Activated naive CD4-positive, alpha-beta T cell treated with anti-CD3 and anti-CD28 coated beads for 36 hours (primary cell): Measurements from ENCODE around the gene SMARCAL1. TPM values are rescaled to one million over a fixed set of nuclear protein-coding genes. Genes with fewer than 3 reads are reported as not detected.

Source experiments
- CTCF ChIA-PET: fragments of 350-600 bp; sonication (Branson Sonifier 250); formaldehyde crosslinking; loops from one replicate; lab custom pipeline; 2021; ENCODE audit warnings: antibody characterized with exemption; lab: Charles Lee
- DNase-seq: peaks from one replicate; pipeline ENCODE4 v3.0.0-alpha.2; 2020
- H3K27ac Mint-ChIP-seq: one replicate; pipeline ENCODE4 v1.8.0; 2021; ENCODE audit warnings: mild to moderate bottlenecking, mixed read lengths
- H3K27me3 Mint-ChIP-seq: one replicate; pipeline ENCODE4 v1.8.0; 2021; ENCODE audit warnings: low read depth, mixed read lengths
- H3K36me3 Mint-ChIP-seq: one replicate; pipeline ENCODE4 v1.8.0; 2021; ENCODE audit warnings: low read depth, mixed read lengths
- H3K4me1 Mint-ChIP-seq: one replicate; pipeline ENCODE4 v1.8.0; 2021; ENCODE audit warnings: low read depth, mixed read lengths
- H3K4me3 Mint-ChIP-seq: one replicate; pipeline ENCODE4 v1.8.0; 2021; ENCODE audit warnings: mild to moderate bottlenecking, moderate library complexity, mixed read lengths
- H3K9me3 Mint-ChIP-seq: one replicate; pipeline ENCODE4 v1.8.0; 2021; ENCODE audit warnings: mixed read lengths
- intact Hi-C: fragments of 100-400 bp; cut with micrococcal nuclease; formaldehyde crosslinking; loops from one replicate; pipeline ENCODE4 v1.15.1; 2023
- total RNA-seq, 2 experiments: library from RNA; stranded (reverse); gene quantifications; one replicate each; pipeline ENCODE4 v1.2.3, GENCODE V29; 2021

Gene SMARCAL1
- 10 to 100 TPM; 17.0 to 18.2 TPM for total RNA-seq

- Mint-ChIP-seq H3K9me3 (no peaks in the 10 kb centered on the region), H3K27ac (peak within 1 kb of the TSS; percentile 90), H3K27me3 (no peaks in the 10 kb centered on the region), H3K4me1 (peaks cover 6% of the 10 kb centered on the region), H3K4me3 (peak within 1 kb of the TSS; percentile 92), H3K36me3 (peaks cover 10% of the 10 kb centered on the region)
- peak; percentile 100 for DNase-seq
- CTCF ChIA-PET: interaction anchor here (1.0 to 1.2 kb wide), 2 partner anchors 303 to 348 kb away, joined by 3 to 7 read pairs; partner anchors contain the start of gene XRCC5
- intact Hi-C loops: loop anchor here (1.0 to 10.0 kb wide), 13 partner anchors 24 to 1608 kb away; partner anchors contain the start of genes ATIC, BARD1, RPL37A and XRCC5
Measured at GRCh38 chr2:216412022-216412999, at the start of gene SMARCAL1. Gene SMARCAL1 (plus strand): TSS chr2:216412484. CDS start chr2:216414705, 2,221 bp downstream.

GRCh38 chr2:216362730-216363129 lies 49.6 kb upstream of the SMARCAL1 start:
- Mint-ChIP-seq H3K4me1 (no peaks in the 10 kb centered on the region), H3K27ac (no peak overlapping the region), H3K27me3 (no peaks in the 10 kb centered on the region), H3K4me3 (no peak overlapping the region), H3K9me3 (no peaks in the 10 kb centered on the region), H3K36me3 (no peaks in the 10 kb centered on the region)
- no peak for DNase-seq
- intact Hi-C loops: no loop called here
- CTCF ChIA-PET: no interaction called here

- Mint-ChIP-seq H3K4me3 (no peak overlapping the region), H3K4me1 (no peaks in the 10 kb centered on the region), H3K9me3 (no peaks in the 10 kb centered on the region), H3K36me3 (no peaks in the 10 kb centered on the region), H3K27me3 (no peaks in the 10 kb centered on the region), H3K27ac (no peak overlapping the region)
- DNase-seq: no peak
- intact Hi-C loops: no loop called here
- CTCF ChIA-PET: no interaction called here
Measured at GRCh38 chr2:216363221-216363620, 49.1 kb upstream of the SMARCAL1 start.

GRCh38 chr2:216365518-216365917 lies 46.8 kb upstream of the SMARCAL1 start:
- H3K27ac Mint-ChIP-seq: no peak overlapping the region

GRCh38 chr2:216366777-216367471 lies 45.4 kb upstream of the SMARCAL1 start:
- CTCF ChIA-PET: interaction anchor here (1.1 kb wide), 1 partner anchor 9 kb away, joined by 4 read pairs; no protein-coding TSS in a partner anchor
- no peak for DNase-seq
- Mint-ChIP-seq H3K27me3 (peaks cover 19% of the 10 kb centered on the region), H3K9me3 (no peaks in the 10 kb centered on the region), H3K36me3 (no peaks in the 10 kb centered on the region), H3K4me1 (peaks cover 7% of the 10 kb centered on the region), H3K27ac (no peak overlapping the region), H3K4me3 (no peak overlapping the region)
- intact Hi-C loops: no loop called here

More at GRCh38 chr2:216365518-216365917, 46.8 kb upstream of the SMARCAL1 start:
- Mint-ChIP-seq H3K9me3 (no peaks in the 10 kb centered on the region), H3K4me1 (peaks cover 2% of the 10 kb centered on the region), H3K27me3 (peaks cover 13% of the 10 kb centered on the region), H3K36me3 (no peaks in the 10 kb centered on the region), H3K4me3 (no peak overlapping the region)
- DNase-seq: peak; percentile 14
- CTCF ChIA-PET: interaction anchor here (0.6 kb wide), 1 partner anchor 161 kb away, joined by 3 read pairs; no protein-coding TSS in a partner anchor
- intact Hi-C loops: no loop called here

GRCh38 chr2:216369821-216370220 lies 42.5 kb upstream of the SMARCAL1 start:
- no peak overlapping the region for H3K4me3 Mint-ChIP-seq
- peaks cover 34% of the 10 kb centered on the region for H3K27me3 Mint-ChIP-seq
- no peak overlapping the region for H3K27ac Mint-ChIP-seq
- intact Hi-C loops: no loop called here
- H3K4me1 Mint-ChIP-seq: peaks cover 15% of the 10 kb centered on the region
- CTCF ChIA-PET: interaction anchor here (0.5 kb wide), 1 partner anchor 129 kb away, joined by 3 read pairs; no protein-coding TSS in a partner anchor
- no peaks in the 10 kb centered on the region for H3K9me3 Mint-ChIP-seq
- no peaks in the 10 kb centered on the region for H3K36me3 Mint-ChIP-seq
- no peak for DNase-seq

GRCh38 chr2:216370961-216371712 lies 41.1 kb upstream of the SMARCAL1 start:
- intact Hi-C loops: no loop called here
- no peaks in the 10 kb centered on the region for H3K36me3 Mint-ChIP-seq
- DNase-seq: no peak
- no peak overlapping the region for H3K4me3 Mint-ChIP-seq
- CTCF ChIA-PET: interaction anchor here (1.4 kb wide), 1 partner anchor 33 kb away, joined by 3 read pairs; no protein-coding TSS in a partner anchor
- no peaks in the 10 kb centered on the region for H3K9me3 Mint-ChIP-seq
- H3K27me3 Mint-ChIP-seq: peaks cover 34% of the 10 kb centered on the region
- H3K27ac Mint-ChIP-seq: no peak overlapping the region
- H3K4me1 Mint-ChIP-seq: peaks cover 15% of the 10 kb centered on the region

GRCh38 chr2:216371721-216372702 lies 40.3 kb upstream of the SMARCAL1 start, which contains the start of gene MARCHF4:
Gene MARCHF4 (minus strand): TSS chr2:216372483. CDS start chr2:216370260, 2,223 bp downstream.
- H3K4me3 Mint-ChIP-seq: no peak within 1 kb of the TSS
- H3K9me3 Mint-ChIP-seq: no peaks in the 10 kb centered on the region
- intact Hi-C loops: loop anchor here (1.0 to 2.0 kb wide), 2 partner anchors 16 to 33 kb away; no protein-coding TSS in a partner anchor
- peak; percentile 76 for DNase-seq
- H3K36me3 Mint-ChIP-seq: no peaks in the 10 kb centered on the region
- CTCF ChIA-PET: interaction anchor here (1.1 to 1.4 kb wide), 2 partner anchors 23 to 32 kb away, joined by 3 to 4 read pairs; no protein-coding TSS in a partner anchor
- H3K27me3 Mint-ChIP-seq: peaks cover 34% of the 10 kb centered on the region
- no peak within 1 kb of the TSS for H3K27ac Mint-ChIP-seq
- H3K4me1 Mint-ChIP-seq: peaks cover 15% of the 10 kb centered on the region

GRCh38 chr2:216372761-216373291 lies 39.5 kb upstream of the SMARCAL1 start:
- Mint-ChIP-seq H3K4me3 (no peak overlapping the region), H3K27ac (no peak overlapping the region), H3K36me3 (no peaks in the 10 kb centered on the region), H3K27me3 (peaks cover 34% of the 10 kb centered on the region), H3K9me3 (no peaks in the 10 kb centered on the region), H3K4me1 (peaks cover 15% of the 10 kb centered on the region)
- DNase-seq: no peak
- CTCF ChIA-PET: interaction anchor here (1.1 to 1.4 kb wide), 2 partner anchors 24 to 32 kb away, joined by 3 to 4 read pairs; no protein-coding TSS in a partner anchor
- intact Hi-C loops: loop anchor here (1.0 to 2.0 kb wide), 3 partner anchors 15 to 32 kb away; no protein-coding TSS in a partner anchor

GRCh38 chr2:216373896-216374295 lies 38.4 kb upstream of the SMARCAL1 start:
- no peak overlapping the region for H3K27ac Mint-ChIP-seq
- intact Hi-C loops: loop anchor here (1.0 to 2.0 kb wide), 2 partner anchors 25 to 31 kb away; no protein-coding TSS in a partner anchor
- CTCF ChIA-PET: no interaction called here

More at GRCh38 chr2:216373896-216374295, 38.4 kb upstream of the SMARCAL1 start:
- no peak overlapping the region for H3K4me3 Mint-ChIP-seq
- no peaks in the 10 kb centered on the region for H3K36me3 Mint-ChIP-seq
- H3K4me1 Mint-ChIP-seq: peaks cover 15% of the 10 kb centered on the region
- peaks cover 34% of the 10 kb centered on the region for H3K27me3 Mint-ChIP-seq
- H3K9me3 Mint-ChIP-seq: no peaks in the 10 kb centered on the region
- DNase-seq: no peak
